GM23338 (cell line): ENCODE measurements around the gene ABCG8. TPM values are rescaled to one million over a fixed set of nuclear protein-coding genes. Genes with fewer than 3 reads are reported as not detected.

ENCODE experiments used
- ATAC-seq: fragments of 200-7000 bp; cut with Tn5 transposase; 3 replicates; pipeline ENCODE4 v1.9.1; 2020
- DNase-seq: peaks from one replicate; pipeline ENCODE4 v3.0.0-alpha.2; 2015; ENCODE audit warnings: low spot score
- H2AFZ ChIP-seq: fragments of 200-600 bp; sonication (generic); 2 replicates; pipeline ENCODE4 v1.8.0; 2016; ENCODE audit warnings: antibody characterized with exemption, mild to moderate bottlenecking, moderate library complexity
- H3F3A ChIP-seq: fragments of 200-600 bp; sonication (generic); replicated peaks from 2 replicates; pipeline ENCODE4 v1.8.0; 2017; ENCODE audit warnings: antibody characterized with exemption, mixed run types, low read depth
- H3K27ac ChIP-seq: fragments of 200-600 bp; sonication (generic); 2 replicates; pipeline ENCODE4 v1.6.1; 2016; ENCODE audit warnings: low read depth
- H3K27me3 ChIP-seq: fragments of 200-600 bp; sonication (generic); 2 replicates; pipeline ENCODE4 v1.8.0; 2016; ENCODE audit warnings: mild to moderate bottlenecking, mixed run types, moderate library complexity; ENCODE audit not compliant: insufficient read depth
- H3K36me3 ChIP-seq: fragments of 200-600 bp; sonication (generic); 2 replicates; pipeline ENCODE4 v1.8.0; 2016; ENCODE audit warnings: mild to moderate bottlenecking; ENCODE audit not compliant: insufficient read depth
- H3K4me1 ChIP-seq: fragments of 200-600 bp; sonication (generic); 2 replicates; pipeline ENCODE4 v1.8.0; 2016; ENCODE audit warnings: mild to moderate bottlenecking, moderate library complexity; ENCODE audit not compliant: insufficient read depth
- H3K4me2 ChIP-seq: fragments of 200-600 bp; sonication (generic); 2 replicates; pipeline ENCODE4 v1.7.1; 2017; ENCODE audit warnings: mixed run types
- H3K4me3 ChIP-seq: fragments of 200-600 bp; sonication (generic); 2 replicates; pipeline ENCODE4 v1.6.1; 2016; ENCODE audit warnings: mixed run types
- H3K79me2 ChIP-seq: fragments of 200-600 bp; sonication (generic); replicated peaks from 2 replicates; pipeline ENCODE4 v1.8.0; 2017; ENCODE audit warnings: mild to moderate bottlenecking; ENCODE audit not compliant: insufficient read depth
- H3K9me2 ChIP-seq: fragments of 200-600 bp; sonication (generic); 2 replicates; pipeline ENCODE4 v1.8.0; 2017; ENCODE audit not compliant: insufficient read depth
- H4K20me1 ChIP-seq: fragments of 200-600 bp; sonication (generic); replicated peaks from 2 replicates; pipeline ENCODE4 v1.8.0; 2017; ENCODE audit warnings: mild to moderate bottlenecking; ENCODE audit not compliant: insufficient read depth
- H3K27ac Mint-ChIP-seq: 2 replicates; pipeline ENCODE4 v1.8.0; 2020; ENCODE audit warnings: inconsistent platforms, mild to moderate bottlenecking, moderate library complexity, mixed read lengths
- H3K27me3 Mint-ChIP-seq: 3 replicates; pipeline ENCODE4 v1.8.0; 2022; ENCODE audit warnings: low read depth, mild to moderate bottlenecking, moderate library complexity, mixed read lengths, inconsistent platforms; ENCODE audit not compliant: insufficient read depth, poor library complexity
- H3K36me3 Mint-ChIP-seq: 3 replicates; pipeline ENCODE4 v1.8.0; 2021; ENCODE audit warnings: low read depth, mild to moderate bottlenecking, inconsistent platforms, moderate library complexity, mixed read lengths
- H3K4me1 Mint-ChIP-seq: 3 replicates; pipeline ENCODE4 v1.8.0; 2020; ENCODE audit warnings: mild to moderate bottlenecking, inconsistent platforms, mixed read lengths
- H3K4me3 Mint-ChIP-seq: 3 replicates; pipeline ENCODE4 v1.8.0; 2021; ENCODE audit warnings: moderate library complexity, mild to moderate bottlenecking, inconsistent platforms, mixed read lengths
- H3K9me3 Mint-ChIP-seq: 3 replicates; pipeline ENCODE4 v1.8.0; 2020; ENCODE audit warnings: moderate library complexity, mild to moderate bottlenecking, inconsistent platforms, mixed read lengths
- CREB1 ChIP-seq: fragments of 250-450 bp; sonication (Bioruptor Pico); IDR thresholded peaks from 2 replicates; pipeline ENCODE4 v1.5.0; 2020; ENCODE audit warnings: low read depth, mild to moderate bottlenecking, moderate library complexity
- EZH2phosphoT487 ChIP-seq: fragments of 200-600 bp; sonication (generic); IDR thresholded peaks from one replicate; pipeline ENCODE4 v1.8.1; 2018; ENCODE audit warnings: antibody characterized with exemption; ENCODE audit not compliant: unreplicated experiment
- JUNB ChIP-seq: IDR thresholded peaks from one replicate; pipeline ENCODE4 v1.6.1; 2016; ENCODE audit warnings: antibody characterized with exemption; ENCODE audit not compliant: unreplicated experiment
- NANOG ChIP-seq: IDR thresholded peaks from 2 replicates; pipeline ENCODE4 v1.6.1; 2016; ENCODE audit warnings: antibody characterized with exemption, borderline replicate concordance
- STAT1 ChIP-seq: IDR thresholded peaks from one replicate; pipeline ENCODE4 v1.6.1; 2016; ENCODE audit warnings: antibody characterized with exemption; ENCODE audit not compliant: unreplicated experiment
- ZNF114 ChIP-seq: fragments of 250-450 bp; sonication (Bioruptor Pico); IDR thresholded peaks from 2 replicates; pipeline ENCODE4 v1.5.0; 2020; ENCODE audit warnings: mild to moderate bottlenecking, moderate library complexity
- polyA plus RNA-seq: library from polyadenylated mRNA; unstranded; fragments of >200 nt; fragmentation: Nextera tagmentation; extraction: Ambion mirVana; gene quantifications from 2 replicates; pipeline ENCODE4 v1.2.1, GENCODE V29; 2016
- total RNA-seq: library from RNA; depleted of rRNA; stranded (reverse); fragments of >200 nt; shearing (Covaris generic); gene quantifications from 2 replicates; pipeline ENCODE4 v1.2.3, GENCODE V29; 2014
- TF ChIP-seq, protein P1 (sequence below): IDR thresholded peaks from one replicate; pipeline ENCODE4 v1.6.1; 2018; ENCODE audit warnings: antibody characterized with exemption; ENCODE audit not compliant: unreplicated experiment
- TF ChIP-seq, protein P2 (sequence below): IDR thresholded peaks from 2 replicates; pipeline ENCODE4 v1.6.1; 2016; ENCODE audit warnings: antibody characterized with exemption
- TF ChIP-seq, protein P3 (sequence below): fragments of 250-450 bp; sonication (Bioruptor Pico); IDR thresholded peaks from 2 replicates; pipeline ENCODE4 v1.5.0; 2020; ENCODE audit warnings: mild to moderate bottlenecking, moderate library complexity

The ABCG8 gene
- total and polyA plus RNA-seq, 2 experiments from 2014 or later, result 0.19 to 0.35 TPM

DNA sequence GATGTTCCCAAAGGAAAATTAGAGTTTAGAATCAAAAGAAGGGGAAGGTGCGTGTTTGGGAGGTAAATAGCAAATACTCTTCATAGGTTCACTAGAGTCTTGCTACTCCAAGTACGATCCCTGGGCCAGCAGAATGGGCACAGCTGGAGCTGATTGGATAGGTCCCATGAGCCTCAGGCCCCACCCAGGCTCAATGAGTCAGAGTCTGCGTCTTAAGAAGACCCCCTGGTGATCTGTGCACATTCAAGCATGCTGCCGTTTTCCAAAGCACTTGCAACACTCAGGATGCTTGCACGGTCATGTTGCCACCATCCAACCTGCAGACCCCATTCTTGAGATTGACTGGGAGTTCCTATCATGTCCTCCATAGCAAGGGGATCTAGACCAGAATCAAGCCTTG, 40.5 kb downstream of the ABCG8 start:
- Histone ChIP-seq H3K9me2 (no peaks in the 10 kb centered on the region), H2AFZ (no peak overlapping the region), H3K36me3 (no peaks in the 10 kb centered on the region), H3K27ac (no peak overlapping the region), H4K20me1 (no peaks in the 10 kb centered on the region), H3F3A (0 out of 2 replicates have a peak, but pooled peaks cover 6% of the 10 kb centered on the region), H3K4me3 (no peak overlapping the region), H3K4me2 (no peak overlapping the region), H3K79me2 (no peaks in the 10 kb centered on the region), H3K4me1 (peaks cover 6% of the 10 kb centered on the region; the same call in 1 of the 2 replicates), H3K27me3 (no peaks in the 10 kb centered on the region)
- Mint-ChIP-seq H3K27me3 (peaks cover 6% of the 10 kb centered on the region), H3K27ac (no peak overlapping the region), H3K36me3 (no peaks in the 10 kb centered on the region), H3K4me1 (peaks cover 5% of the 10 kb centered on the region; the same call in 1 of the 3 replicates), H3K4me3 (no peak overlapping the region), H3K9me3 (no peaks in the 10 kb centered on the region)
- DNase-seq (no peak), ATAC-seq (no peak)
- TF ChIP-seq, protein P1, sequence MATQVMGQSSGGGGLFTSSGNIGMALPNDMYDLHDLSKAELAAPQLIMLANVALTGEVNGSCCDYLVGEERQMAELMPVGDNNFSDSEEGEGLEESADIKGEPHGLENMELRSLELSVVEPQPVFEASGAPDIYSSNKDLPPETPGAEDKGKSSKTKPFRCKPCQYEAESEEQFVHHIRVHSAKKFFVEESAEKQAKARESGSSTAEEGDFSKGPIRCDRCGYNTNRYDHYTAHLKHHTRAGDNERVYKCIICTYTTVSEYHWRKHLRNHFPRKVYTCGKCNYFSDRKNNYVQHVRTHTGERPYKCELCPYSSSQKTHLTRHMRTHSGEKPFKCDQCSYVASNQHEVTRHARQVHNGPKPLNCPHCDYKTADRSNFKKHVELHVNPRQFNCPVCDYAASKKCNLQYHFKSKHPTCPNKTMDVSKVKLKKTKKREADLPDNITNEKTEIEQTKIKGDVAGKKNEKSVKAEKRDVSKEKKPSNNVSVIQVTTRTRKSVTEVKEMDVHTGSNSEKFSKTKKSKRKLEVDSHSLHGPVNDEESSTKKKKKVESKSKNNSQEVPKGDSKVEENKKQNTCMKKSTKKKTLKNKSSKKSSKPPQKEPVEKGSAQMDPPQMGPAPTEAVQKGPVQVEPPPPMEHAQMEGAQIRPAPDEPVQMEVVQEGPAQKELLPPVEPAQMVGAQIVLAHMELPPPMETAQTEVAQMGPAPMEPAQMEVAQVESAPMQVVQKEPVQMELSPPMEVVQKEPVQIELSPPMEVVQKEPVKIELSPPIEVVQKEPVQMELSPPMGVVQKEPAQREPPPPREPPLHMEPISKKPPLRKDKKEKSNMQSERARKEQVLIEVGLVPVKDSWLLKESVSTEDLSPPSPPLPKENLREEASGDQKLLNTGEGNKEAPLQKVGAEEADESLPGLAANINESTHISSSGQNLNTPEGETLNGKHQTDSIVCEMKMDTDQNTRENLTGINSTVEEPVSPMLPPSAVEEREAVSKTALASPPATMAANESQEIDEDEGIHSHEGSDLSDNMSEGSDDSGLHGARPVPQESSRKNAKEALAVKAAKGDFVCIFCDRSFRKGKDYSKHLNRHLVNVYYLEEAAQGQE, result no peak
- no peak for TF ChIP-seq ZNF114 (CRISPR knock-in tag)

DNA sequence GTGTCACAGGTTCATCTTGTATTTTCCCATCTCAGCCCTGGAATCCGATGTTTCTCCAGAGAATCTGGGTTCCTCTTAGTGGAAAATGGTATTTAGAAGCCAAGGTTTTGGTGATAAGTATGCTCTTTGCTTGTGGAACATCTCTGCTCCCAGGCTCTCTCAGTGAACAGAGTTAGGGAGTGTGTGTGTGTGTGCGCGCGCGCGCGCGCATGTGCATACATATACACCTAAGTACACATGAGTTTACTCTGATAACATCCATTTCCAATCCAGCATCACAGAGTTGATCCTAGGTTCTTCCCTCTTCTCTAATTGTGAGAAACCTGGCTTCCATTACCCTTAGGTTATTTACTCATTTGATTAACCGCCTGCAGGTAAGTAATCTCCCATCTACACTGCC, 41.7 kb downstream of the ABCG8 start:
- no peaks in the 10 kb centered on the region for H3K9me3 Mint-ChIP-seq
- Histone ChIP-seq H3K4me2 (no peak overlapping the region), H4K20me1 (no peaks in the 10 kb centered on the region), H3K9me2 (no peaks in the 10 kb centered on the region), H2AFZ (no peak overlapping the region), H3F3A (0 out of 2 replicates have a peak, but pooled peaks cover 6% of the 10 kb centered on the region), H3K27ac (no peak overlapping the region), H3K27me3 (no peaks in the 10 kb centered on the region), H3K79me2 (no peaks in the 10 kb centered on the region), H3K4me3 (no peak overlapping the region), H3K36me3 (no peaks in the 10 kb centered on the region), H3K4me1 (peaks cover 5% of the 10 kb centered on the region; the same call in 1 of the 2 replicates)
- H3K4me3 Mint-ChIP-seq, result no peak overlapping the region
- DNase-seq (no peak), ATAC-seq (no peak)
- H3K36me3 Mint-ChIP-seq, result no peaks in the 10 kb centered on the region; the same call in 2 of the 3 replicates
- TF ChIP-seq, protein P2, sequence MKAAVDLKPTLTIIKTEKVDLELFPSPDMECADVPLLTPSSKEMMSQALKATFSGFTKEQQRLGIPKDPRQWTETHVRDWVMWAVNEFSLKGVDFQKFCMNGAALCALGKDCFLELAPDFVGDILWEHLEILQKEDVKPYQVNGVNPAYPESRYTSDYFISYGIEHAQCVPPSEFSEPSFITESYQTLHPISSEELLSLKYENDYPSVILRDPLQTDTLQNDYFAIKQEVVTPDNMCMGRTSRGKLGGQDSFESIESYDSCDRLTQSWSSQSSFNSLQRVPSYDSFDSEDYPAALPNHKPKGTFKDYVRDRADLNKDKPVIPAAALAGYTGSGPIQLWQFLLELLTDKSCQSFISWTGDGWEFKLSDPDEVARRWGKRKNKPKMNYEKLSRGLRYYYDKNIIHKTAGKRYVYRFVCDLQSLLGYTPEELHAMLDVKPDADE, result no peak
- no peak for TF ChIP-seq CREB1 (CRISPR knock-in tag)
- TF ChIP-seq, protein P3, sequence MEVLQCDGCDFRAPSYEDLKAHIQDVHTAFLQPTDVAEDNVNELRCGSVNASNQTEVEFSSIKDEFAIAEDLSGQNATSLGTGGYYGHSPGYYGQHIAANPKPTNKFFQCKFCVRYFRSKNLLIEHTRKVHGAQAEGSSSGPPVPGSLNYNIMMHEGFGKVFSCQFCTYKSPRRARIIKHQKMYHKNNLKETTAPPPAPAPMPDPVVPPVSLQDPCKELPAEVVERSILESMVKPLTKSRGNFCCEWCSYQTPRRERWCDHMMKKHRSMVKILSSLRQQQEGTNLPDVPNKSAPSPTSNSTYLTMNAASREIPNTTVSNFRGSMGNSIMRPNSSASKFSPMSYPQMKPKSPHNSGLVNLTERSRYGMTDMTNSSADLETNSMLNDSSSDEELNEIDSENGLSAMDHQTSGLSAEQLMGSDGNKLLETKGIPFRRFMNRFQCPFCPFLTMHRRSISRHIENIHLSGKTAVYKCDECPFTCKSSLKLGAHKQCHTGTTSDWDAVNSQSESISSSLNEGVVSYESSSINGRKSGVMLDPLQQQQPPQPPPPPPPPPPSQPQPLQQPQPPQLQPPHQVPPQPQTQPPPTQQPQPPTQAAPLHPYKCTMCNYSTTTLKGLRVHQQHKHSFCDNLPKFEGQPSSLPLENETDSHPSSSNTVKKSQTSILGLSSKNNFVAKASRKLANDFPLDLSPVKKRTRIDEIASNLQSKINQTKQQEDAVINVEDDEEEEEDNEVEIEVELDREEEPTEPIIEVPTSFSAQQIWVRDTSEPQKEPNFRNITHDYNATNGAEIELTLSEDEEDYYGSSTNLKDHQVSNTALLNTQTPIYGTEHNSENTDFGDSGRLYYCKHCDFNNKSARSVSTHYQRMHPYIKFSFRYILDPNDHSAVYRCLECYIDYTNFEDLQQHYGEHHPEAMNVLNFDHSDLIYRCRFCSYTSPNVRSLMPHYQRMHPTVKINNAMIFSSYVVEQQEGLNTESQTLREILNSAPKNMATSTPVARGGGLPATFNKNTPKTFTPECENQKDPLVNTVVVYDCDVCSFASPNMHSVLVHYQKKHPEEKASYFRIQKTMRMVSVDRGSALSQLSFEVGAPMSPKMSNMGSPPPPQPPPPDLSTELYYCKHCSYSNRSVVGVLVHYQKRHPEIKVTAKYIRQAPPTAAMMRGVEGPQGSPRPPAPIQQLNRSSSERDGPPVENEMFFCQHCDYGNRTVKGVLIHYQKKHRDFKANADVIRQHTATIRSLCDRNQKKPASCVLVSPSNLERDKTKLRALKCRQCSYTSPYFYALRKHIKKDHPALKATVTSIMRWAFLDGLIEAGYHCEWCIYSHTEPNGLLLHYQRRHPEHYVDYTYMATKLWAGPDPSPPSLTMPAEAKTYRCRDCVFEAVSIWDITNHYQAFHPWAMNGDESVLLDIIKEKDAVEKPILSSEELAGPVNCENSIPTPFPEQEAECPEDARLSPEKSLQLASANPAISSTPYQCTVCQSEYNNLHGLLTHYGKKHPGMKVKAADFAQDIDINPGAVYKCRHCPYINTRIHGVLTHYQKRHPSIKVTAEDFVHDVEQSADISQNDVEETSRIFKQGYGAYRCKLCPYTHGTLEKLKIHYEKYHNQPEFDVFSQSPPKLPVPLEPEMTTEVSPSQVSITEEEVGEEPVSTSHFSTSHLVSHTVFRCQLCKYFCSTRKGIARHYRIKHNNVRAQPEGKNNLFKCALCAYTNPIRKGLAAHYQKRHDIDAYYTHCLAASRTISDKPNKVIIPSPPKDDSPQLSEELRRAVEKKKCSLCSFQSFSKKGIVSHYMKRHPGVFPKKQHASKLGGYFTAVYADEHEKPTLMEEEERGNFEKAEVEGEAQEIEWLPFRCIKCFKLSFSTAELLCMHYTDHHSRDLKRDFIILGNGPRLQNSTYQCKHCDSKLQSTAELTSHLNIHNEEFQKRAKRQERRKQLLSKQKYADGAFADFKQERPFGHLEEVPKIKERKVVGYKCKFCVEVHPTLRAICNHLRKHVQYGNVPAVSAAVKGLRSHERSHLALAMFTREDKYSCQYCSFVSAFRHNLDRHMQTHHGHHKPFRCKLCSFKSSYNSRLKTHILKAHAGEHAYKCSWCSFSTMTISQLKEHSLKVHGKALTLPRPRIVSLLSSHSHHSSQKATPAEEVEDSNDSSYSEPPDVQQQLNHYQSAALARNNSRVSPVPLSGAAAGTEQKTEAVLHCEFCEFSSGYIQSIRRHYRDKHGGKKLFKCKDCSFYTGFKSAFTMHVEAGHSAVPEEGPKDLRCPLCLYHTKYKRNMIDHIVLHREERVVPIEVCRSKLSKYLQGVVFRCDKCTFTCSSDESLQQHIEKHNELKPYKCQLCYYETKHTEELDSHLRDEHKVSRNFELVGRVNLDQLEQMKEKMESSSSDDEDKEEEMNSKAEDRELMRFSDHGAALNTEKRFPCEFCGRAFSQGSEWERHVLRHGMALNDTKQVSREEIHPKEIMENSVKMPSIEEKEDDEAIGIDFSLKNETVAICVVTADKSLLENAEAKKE (CRISPR knock-in tag), result no peak
- no peak for TF ChIP-seq ZNF114 (CRISPR knock-in tag)
- TF ChIP-seq NANOG, result no peak
- TF ChIP-seq STAT1, result no peak
- TF ChIP-seq JUNB, result no peak
- TF ChIP-seq EZH2phosphoT487, result no peak
- H3K4me1 Mint-ChIP-seq, result peaks cover 5% of the 10 kb centered on the region; the same call in 1 of the 3 replicates
- peaks cover 6% of the 10 kb centered on the region for H3K27me3 Mint-ChIP-seq
- H3K27ac Mint-ChIP-seq, result no peak overlapping the region
